ENCODE measurements around the gene LRFN2. TPM values are rescaled to one million over a fixed set of nuclear protein-coding genes. Genes with fewer than 3 reads are reported as not detected.

The LRFN2 gene
- total and polyA plus RNA-seq, 2 of the 8 experiments (the other 6 are each of a cell fraction or from before 2014, with no cell fraction given) = 2.3 TPM

GRCh38 chr6:40555092-40555491 lies 32.1 kb downstream of the LRFN2 start (continued):
- TF ChIP-seq HDAC2 (IDR thresholded peaks at IDR 0.05; ENCODE audit: borderline replicate concordance in 1 of 2, low read depth in 2 of 2, low read length in 2 of 2) = no peak

All from H1 (cell line).